ENCODE data around the gene TPST2. TPM values are rescaled to one million over a fixed set of nuclear protein-coding genes. Genes with fewer than 3 reads are reported as not detected.

TPST2 gene
- total RNA-seq, 1 experiment from 2014 or later = 50.1 TPM

DNA sequence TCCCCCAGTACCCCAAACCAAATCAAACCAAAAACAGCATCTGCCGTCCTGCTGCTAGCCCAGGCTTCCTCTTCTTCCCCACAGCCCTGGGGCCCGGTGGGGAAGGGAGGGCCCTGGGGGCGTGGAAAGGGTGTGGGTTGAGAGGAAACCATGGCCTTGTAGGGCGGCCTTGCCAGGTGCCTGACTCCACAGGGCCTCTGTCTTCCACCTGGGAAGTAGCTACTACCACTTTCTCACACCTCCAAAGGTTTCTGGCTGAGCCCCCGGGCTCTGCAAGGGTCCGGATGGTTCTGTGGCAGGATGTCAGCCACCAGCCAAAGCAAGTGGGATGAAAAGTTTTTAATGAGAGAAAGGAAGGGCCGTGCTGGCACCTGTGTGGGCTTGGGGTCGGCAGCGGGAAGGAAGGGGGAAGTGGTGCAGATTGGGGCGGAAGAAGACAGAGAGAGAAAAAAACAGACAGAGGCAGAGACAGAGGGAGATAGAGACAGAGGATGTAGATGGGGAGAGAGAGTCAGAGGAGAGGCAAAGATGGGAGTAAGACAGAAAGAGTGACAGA, 10.5 kb downstream of the TPST2 start:
- H2BK12ac ChIP-seq (ENCODE audit: insufficient read length, low read depth, low read length) = no peak overlapping the region
- no peak overlapping the region for H2BK15ac ChIP-seq (ENCODE audit: low read depth, low read length)
- no peak overlapping the region for H3K27ac ChIP-seq (ENCODE audit: insufficient read length, low read depth, low read length)
- no peak overlapping the region for H2BK120ac ChIP-seq (ENCODE audit: low read depth, low read length, poor library complexity, severe bottlenecking)
- peak overlapping the region; percentile 3 for H4K91ac ChIP-seq (ENCODE audit: insufficient read length, low read depth, low read length)
- no peak overlapping the region for H2BK20ac ChIP-seq (ENCODE audit: low read depth, low read length, poor library complexity, severe bottlenecking)
- H3K4me1 Mint-ChIP-seq = peaks cover 65 to 74% of the 10 kb centered on the region in 2 experiments
- no CpG with 5 or more reads among the region's 10 CpGs for WGBS (ENCODE audit: extremely low coverage, insufficient read length, low lambda C conversion rate)
- no peak overlapping the region for H3K56ac ChIP-seq (ENCODE audit: insufficient read length, low read depth, low read length)
- H2AFZ ChIP-seq (ENCODE audit: low read length) = no peak overlapping the region
- H4K8ac ChIP-seq (replicated peaks; ENCODE audit: insufficient read length, low read depth, low read length) = no peak overlapping the region
- DNase-seq = no peak
- no peaks in the 10 kb centered on the region for H3K27me3 ChIP-seq (ENCODE audit: insufficient read depth, low read length)
- peaks cover 2% of the 10 kb centered on the region for H4K20me1 ChIP-seq (ENCODE audit: control insufficient read depth, insufficient read depth, insufficient read length)
- H3K18ac ChIP-seq (ENCODE audit: insufficient read length, low read depth, low read length) = peak overlapping the region; percentile 40
- no peaks in the 10 kb centered on the region for H3K27me3 Mint-ChIP-seq (ENCODE audit: low read depth)
- H2AK5ac ChIP-seq (ENCODE audit: insufficient read length, low read length) = no peak overlapping the region
- H3K23ac ChIP-seq (ENCODE audit: insufficient read length, low read depth, low read length) = no peak overlapping the region
- H3K23me2 ChIP-seq (ENCODE audit: insufficient read length, low read depth, low read length, poor library complexity, severe bottlenecking) = no peaks in the 10 kb centered on the region
- H3K4me2 ChIP-seq (ENCODE audit: insufficient read depth, insufficient read length, low read length) = no peak overlapping the region
- no peak overlapping the region for H3K9ac ChIP-seq (ENCODE audit: extremely low read depth, insufficient read length, low read length)
- no peaks in the 10 kb centered on the region for H3K9me3 Mint-ChIP-seq
- no peak overlapping the region; the same call in 1 of the 2 replicates for H3K14ac ChIP-seq (ENCODE audit: insufficient read depth, low read length)
- no peak overlapping the region for H4K5ac ChIP-seq (ENCODE audit: insufficient read length, low read depth, low read length)
- peaks cover 19% of the 10 kb centered on the region; the same call in 1 of the 2 replicates for H3K4me1 ChIP-seq (ENCODE audit: insufficient read depth, low read length)
- peaks cover 7% of the 10 kb centered on the region for H3K79me1 ChIP-seq (ENCODE audit: insufficient read depth, low read depth, low read length, poor library complexity, severe bottlenecking)
- H3K9me3 ChIP-seq (ENCODE audit: control insufficient read depth, low read depth, low read length) = no peaks in the 10 kb centered on the region
- H3K4ac ChIP-seq (ENCODE audit: low read depth, low read length) = no peak overlapping the region
- H3T11ph ChIP-seq (ENCODE audit: low read length) = no peak overlapping the region
- H3K27ac Mint-ChIP-seq = peak overlapping the region; percentile 70 to 99 (median 98); a peak in 6 of 7 replicates
- H2BK5ac ChIP-seq (ENCODE audit: insufficient read length, low read length) = no peak overlapping the region
- H3K79me2 ChIP-seq (ENCODE audit: insufficient read depth, low read length) = peaks cover 42% of the 10 kb centered on the region; the same call in 1 of the 2 replicates
- TF ChIP-seq CTCF (conservative IDR thresholded peaks at IDR 0.05) = no peak
- H3K36me3 Mint-ChIP-seq (ENCODE audit: insufficient read depth in 1 of 3, low read depth in 3 of 3) = peaks cover 32 to 37% (median 32%) of the 10 kb centered on the region in 3 experiments
- peak overlapping the region; percentile 26 to 59 for H3K4me3 Mint-ChIP-seq

All from H9 (cell line).